ENCODE measurements around the gene ZNF532.

ZNF532 gene

DNA sequence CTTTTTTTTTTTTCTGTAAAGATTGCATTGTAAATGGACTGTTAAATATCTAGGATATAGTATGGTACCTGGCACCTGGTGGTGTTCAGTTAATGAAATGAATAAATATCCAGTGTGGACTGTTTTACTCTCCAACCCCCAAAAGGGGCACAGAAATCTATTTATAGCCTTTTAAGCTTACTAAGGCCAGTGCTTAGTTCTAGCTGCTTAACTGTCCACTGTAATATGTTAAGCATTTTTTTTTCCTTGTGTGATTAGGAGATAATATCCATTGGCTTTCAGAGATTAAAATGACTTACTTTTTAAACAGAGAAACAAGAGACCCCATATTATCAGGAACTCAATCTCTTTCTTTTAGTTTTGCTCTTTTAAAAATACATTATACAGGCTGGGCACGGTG, 84.4 kb downstream of the ZNF532 start:
- DNase-seq = no peak

DNA sequence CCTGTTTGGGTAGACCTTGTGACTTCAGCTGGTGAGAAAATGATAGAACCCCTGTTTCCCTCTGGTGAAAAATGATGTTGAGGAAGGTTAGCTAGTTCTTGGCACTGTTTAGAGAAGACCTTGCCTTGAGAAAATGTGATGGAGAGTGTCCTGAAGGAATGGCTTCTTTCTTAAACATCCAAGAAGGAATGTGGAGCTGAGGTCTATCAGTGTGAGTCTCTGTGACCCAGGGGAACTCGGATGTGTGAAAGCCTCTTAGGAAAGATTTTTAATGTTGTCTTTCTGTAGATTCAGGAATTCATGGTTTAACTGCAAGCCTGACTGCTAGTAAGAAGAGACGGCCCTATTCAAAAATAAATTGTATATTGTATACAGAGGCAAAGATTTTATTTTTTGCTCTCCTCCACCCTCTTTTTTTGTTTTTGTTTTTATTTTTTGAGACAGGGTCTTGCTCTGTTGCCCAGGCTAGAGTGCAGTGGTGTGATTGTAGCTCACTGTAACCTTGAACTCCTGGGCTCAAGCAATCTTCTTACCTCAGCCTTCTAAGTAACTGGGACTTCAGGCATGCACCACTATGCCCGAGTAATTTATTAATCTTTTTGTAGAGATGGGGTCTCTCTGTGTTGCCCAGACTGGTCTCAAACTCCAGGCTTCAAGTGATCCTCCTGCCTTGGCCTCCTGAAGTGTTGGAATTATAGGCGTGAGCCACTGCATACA, 87.5 kb downstream of the ZNF532 start:
- DNase-seq = no peak

DNA sequence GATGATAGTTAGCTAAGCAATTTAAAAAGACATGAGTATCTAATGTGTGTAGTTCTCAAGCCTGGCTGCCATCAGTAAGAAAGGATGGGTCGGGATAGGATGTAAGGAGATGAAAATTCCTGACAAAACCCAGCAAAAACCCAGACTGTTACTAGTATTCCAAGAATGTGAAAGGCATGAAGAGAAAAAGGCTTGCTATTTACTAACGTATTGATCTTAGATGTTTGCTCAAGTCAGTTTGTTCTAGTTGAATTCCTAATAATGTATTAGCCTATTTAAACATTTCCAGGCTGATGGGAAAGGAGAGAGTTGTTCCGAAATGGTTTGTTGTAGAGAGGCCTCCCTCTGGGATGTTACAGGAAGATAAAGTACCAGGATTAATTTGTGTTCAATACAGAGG, 88.2 kb downstream of the ZNF532 start:
- DNase-seq = no peak

DNA sequence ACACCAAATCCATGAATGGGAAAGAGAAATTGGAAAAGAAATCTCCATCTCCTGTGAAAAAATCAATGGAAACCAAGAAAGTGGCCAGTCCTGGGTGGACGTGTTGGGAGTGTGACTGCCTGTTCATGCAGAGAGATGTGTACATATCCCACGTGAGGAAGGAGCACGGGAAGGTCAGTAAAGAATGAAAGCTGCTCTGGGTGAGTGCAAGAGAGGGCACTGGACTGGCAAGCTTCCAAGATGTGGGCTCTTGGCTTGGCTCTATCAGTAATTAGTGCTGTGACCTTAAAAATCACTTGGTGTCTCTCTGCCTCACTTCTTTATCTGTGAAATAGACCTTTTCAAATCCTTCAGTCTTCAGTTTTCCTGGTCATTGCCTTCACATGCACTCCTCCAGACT, 89.0 kb downstream of the ZNF532 start:
- DNase-seq = no peak

GRCh38 chr18:58955001-58955400, 90.3 kb downstream of the ZNF532 start:
- DNase-seq = no peak

- no peak for DNase-seq
Observed at GRCh38 chr18:58955738-58956137, 91.1 kb downstream of the ZNF532 start.

DNA sequence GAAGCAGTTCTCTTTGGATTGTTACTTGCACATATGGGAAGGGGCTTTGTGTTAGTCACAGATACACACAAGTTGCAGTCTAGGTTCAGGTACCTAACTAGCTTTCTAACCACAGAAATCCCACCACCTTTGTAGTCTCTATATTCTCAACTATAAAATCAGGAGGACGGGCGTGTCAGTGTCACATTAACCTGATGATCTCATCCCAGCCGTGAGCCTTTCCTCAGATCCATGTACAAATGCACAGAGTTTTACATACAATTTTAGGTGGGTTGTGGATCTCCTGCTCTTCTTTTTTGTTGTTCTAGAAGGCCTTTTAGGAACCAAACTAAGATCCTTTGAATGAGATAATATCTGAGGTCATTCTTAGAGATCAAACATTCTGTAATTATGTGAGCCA, 94.0 kb downstream of the ZNF532 start:
- no peak for DNase-seq

DNA sequence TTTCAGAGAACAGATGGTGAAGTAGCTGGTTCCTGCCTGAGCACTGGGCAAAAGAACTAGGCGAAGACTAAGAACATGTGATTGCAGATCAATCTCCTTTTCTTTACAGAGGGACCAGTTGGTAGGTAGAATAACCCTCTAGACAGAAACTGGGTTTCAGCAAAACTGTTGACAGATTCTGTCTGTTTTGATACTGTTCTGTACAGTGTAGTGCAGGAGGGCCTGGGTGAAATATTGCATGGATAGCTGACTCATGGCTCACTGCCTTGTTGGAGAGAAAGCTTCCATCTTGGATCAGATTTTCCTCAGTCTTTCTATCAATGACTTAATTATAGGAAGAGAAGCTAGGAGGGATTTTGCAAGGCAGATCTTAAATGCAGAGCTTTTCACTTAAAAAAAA, 95.8 kb downstream of the ZNF532 start:
- no peak for DNase-seq

- DNase-seq = no peak
Observed at GRCh38 chr18:58960946-58961722, 96.5 kb downstream of the ZNF532 start.

GRCh38 chr18:58962336-58962735, 97.7 kb downstream of the ZNF532 start:
- no peak for DNase-seq

DNA sequence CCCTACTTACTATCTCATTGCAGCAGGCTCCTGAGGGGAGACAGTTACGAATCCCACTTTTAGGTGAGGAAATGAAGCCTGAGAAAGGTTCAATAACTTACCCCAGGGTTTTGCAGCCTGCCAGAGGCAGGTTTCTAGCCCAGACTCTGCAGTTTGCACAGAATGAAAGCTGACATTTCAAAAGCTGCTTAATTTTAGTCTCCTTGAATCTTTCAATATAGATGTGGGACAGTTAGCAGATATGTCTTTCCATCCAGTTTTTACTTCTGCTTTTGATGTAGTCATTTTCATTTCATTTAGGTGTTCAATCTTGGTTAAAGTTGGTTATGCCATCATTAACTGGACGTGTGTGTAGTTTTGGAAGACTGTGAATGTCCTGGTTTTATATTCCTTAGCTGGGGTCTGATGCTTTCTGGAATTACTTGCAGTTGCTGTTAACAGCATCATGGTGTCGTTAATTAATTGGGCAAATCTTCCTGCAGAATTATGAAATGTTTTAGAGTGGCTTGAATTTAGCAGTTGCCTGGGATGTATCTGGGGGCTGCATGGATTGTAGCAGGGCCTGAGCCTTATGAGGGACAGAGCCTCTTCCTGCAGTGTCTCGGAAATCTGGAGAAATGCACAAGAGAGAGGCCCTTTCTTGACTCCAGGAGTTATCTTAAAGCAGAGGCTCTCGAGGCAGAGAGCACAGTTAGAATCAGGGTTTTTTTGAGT, 100.8 kb downstream of the ZNF532 start:
- no peak for DNase-seq

- no peak for DNase-seq
Observed at GRCh38 chr18:58966005-58966677, 101.5 kb downstream of the ZNF532 start.

DNA sequence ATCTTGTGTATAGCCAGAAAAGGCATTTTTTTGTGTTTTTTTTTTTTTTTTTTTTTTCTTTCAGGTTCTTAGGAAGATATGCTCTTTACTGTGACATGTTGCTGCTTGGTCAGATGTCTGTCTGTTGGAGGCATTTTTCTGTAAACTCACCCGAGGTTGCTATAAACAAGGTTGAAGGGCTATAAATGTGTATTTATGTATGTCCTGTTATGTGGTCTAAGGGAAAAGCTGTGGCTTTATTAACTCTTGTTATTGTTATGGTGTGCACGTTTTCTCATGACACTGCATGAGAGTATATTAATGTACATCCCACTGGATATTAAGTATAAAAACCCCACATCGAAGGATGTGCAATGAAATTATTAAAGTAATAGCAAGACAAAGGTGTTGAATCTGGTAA, 102.0 kb downstream of the ZNF532 start:
- DNase-seq = no peak

DNA sequence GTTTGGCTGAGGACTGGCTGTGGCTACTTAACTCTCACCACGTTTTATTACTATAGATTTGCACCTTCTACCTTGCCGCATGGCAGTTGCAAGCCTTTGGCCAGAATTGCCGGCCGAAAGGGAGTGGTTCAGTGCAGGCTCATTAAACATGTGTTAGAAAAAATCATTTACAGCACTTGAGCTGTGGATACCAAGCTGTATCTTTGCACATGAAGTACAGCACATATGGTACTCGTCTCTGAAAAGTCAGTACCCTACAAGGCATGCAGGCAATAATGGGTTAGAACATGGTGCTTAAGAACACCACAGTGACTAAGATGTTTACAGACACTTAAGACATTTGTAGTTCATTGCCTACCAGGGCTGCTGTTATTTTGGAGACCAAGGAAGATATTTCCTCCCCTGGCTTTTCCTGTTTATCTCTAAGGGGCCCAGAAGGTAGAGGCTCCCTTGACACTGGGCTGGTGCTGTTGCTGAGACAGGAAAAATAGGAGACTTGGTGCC, 103.1 kb downstream of the ZNF532 start:
- peak; percentile 48 to 58 for DNase-seq

- DNase-seq = no peak
Observed at GRCh38 chr18:58970943-58971790, 106.5 kb downstream of the ZNF532 start.

- no peak for DNase-seq
Observed at GRCh38 chr18:58975296-58975695, 110.6 kb downstream of the ZNF532 start.

DNA sequence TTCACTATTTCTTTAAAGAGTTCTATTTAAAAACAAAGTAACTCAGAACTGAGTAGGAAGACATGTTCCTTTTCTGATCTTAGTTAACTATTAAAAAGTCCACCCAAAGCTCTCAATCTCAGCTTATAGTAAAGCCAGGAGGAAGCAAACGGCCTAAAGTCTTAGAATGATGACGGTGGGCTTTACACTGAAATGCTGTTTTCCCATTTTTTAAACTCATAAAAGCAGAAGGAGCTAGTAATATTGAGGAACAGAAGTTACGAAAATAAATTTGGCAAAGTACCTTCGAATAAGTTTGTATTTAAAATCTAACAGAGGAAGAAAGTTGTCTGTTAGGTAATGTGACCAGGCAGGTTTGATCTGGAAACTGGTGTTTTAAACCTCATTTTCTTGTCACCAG, 111.1 kb downstream of the ZNF532 start:
- no peak for DNase-seq

DNA sequence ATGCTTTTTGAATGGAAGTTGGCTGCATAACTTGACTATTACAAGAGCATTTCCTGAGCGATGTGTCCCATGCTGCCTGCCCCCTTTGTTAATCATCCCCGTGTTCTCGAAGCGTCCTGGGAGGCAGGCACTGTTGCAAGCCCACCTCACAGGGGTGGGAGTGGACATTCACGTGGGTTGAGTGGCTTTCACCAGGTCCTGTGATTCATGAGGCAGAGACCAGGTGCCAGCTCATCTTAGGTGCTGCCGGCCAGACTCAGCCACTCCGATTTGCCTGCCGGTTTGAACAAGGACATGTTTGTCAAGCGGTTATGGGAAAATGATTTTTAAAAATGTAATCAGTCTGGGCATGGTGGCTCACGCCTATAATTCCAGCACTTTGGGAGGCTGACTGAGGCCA, 112.5 kb downstream of the ZNF532 start:
- DNase-seq = no peak

- no peak for DNase-seq
Observed at GRCh38 chr18:58977801-58978200, 113.1 kb downstream of the ZNF532 start.

DNA sequence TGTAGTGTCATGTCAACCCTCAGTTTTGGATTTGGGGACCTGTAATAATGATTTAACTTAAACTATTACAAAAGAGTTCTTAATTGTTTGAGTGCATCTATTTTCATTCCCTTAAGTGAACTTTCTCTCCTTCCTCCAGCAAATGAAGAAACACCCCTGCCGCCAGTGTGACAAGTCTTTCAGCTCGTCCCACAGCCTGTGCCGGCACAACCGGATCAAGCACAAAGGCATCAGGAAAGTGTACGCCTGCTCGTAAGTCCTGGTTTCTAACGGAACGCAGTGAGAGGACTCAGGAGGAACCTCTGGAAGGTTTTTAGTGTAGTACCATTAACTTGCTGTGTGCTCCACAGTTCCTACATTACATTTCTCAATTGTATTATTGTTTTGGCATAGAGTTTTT, 114.2 kb downstream of the ZNF532 start:
- no peak for DNase-seq

DNA sequence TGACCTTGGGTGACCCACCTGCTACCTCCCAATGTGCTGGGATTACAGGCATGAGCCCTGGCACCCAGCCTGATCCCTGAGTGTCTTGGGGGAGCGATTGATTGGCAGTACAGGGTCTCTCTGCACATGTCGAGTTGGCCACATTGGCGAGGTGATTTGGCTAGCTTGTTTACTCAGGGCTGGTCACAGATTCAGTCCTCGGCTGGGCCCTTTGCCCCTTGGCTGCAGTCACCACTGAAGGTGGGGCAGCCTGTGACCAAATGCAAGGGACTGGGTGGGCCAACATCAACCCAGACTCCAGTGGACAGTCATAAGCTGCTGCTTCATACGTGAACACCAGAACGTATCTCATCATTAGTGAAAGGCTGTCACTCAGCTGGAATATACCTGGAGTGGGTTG, 114.9 kb downstream of the ZNF532 start:
- no peak for DNase-seq

GRCh38 chr18:58980991-58981390, 116.3 kb downstream of the ZNF532 start:
- DNase-seq = no peak
